ENCODE results near the gene OR9G1. TPM values are rescaled to one million over a fixed set of nuclear protein-coding genes. Genes with fewer than 3 reads are reported as not detected.

Gene OR9G1
- total and polyA plus RNA-seq, 2 donors from 2014 or later, result not detected

GRCh38 chr11:56740107-56740506 lies 41.2 kb downstream of the OR9G1 start:
- Histone ChIP-seq H3K4me3 (ENCODE audit: low read length in 3 of 3) (no peak overlapping the region), H3K36me3 (ENCODE audit: control insufficient read depth in 2 of 3, insufficient read depth in 3 of 3, low read length in 3 of 3) (no peaks in the 10 kb centered on the region), H3K27me3 (ENCODE audit: control insufficient read depth, insufficient read depth, low read length) (no peaks in the 10 kb centered on the region), H3K9ac (ENCODE audit: low read length in 3 of 3) (no peak overlapping the region), H3K27ac (ENCODE audit: low read depth in 2 of 2, low read length in 2 of 2) (no peak overlapping the region), H3K9me3 (ENCODE audit: control insufficient read depth in 2 of 3, insufficient read depth in 1 of 3, low read length in 3 of 3) (peaks cover 0 to 2% (median 0%) of the 10 kb centered on the region in 3 donors), H3K4me1 (ENCODE audit: control insufficient read depth in 2 of 3, insufficient read depth in 2 of 3, low read depth in 1 of 3, low read length in 3 of 3) (no peaks in the 10 kb centered on the region)
- FAIRE-seq, result no peak
- TF ChIP-seq, protein P1, sequence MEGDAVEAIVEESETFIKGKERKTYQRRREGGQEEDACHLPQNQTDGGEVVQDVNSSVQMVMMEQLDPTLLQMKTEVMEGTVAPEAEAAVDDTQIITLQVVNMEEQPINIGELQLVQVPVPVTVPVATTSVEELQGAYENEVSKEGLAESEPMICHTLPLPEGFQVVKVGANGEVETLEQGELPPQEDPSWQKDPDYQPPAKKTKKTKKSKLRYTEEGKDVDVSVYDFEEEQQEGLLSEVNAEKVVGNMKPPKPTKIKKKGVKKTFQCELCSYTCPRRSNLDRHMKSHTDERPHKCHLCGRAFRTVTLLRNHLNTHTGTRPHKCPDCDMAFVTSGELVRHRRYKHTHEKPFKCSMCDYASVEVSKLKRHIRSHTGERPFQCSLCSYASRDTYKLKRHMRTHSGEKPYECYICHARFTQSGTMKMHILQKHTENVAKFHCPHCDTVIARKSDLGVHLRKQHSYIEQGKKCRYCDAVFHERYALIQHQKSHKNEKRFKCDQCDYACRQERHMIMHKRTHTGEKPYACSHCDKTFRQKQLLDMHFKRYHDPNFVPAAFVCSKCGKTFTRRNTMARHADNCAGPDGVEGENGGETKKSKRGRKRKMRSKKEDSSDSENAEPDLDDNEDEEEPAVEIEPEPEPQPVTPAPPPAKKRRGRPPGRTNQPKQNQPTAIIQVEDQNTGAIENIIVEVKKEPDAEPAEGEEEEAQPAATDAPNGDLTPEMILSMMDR (IDR thresholded peaks at IDR 0.05; ENCODE audit: borderline replicate concordance, extremely low read depth, insufficient read depth), result no peak
- no peak for DNase-seq
- intact Hi-C loops (cut with DNase I), result no loop called here

DNA sequence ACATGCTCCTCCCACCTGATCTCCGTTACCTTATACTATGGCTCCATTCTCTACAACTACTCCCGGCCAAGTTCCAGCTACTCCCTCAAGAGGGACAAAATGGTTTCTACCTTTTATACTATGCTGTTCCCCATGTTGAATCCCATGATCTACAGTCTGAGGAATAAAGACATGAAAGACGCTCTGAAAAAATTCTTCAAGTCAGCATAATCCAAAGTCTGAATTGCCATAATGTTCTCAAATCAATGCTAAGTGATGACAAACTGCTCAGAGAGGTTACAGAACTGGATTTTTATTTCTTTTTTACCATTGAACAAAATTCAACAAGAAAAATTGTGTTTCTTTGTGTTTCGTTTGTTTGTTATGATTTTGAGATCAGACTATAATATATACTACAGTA lies 42.0 kb downstream of the OR9G1 start:
- Histone ChIP-seq H3K27ac (ENCODE audit: low read depth in 2 of 2, low read length in 2 of 2) (no peak overlapping the region), H3K4me1 (ENCODE audit: control insufficient read depth in 2 of 3, insufficient read depth in 2 of 3, low read depth in 1 of 3, low read length in 3 of 3) (no peaks in the 10 kb centered on the region), H3K9me3 (ENCODE audit: control insufficient read depth in 2 of 3, insufficient read depth in 1 of 3, low read length in 3 of 3) (peaks cover 0 to 2% (median 0%) of the 10 kb centered on the region in 3 donors), H3K4me3 (ENCODE audit: low read length in 3 of 3) (no peak overlapping the region), H3K36me3 (ENCODE audit: control insufficient read depth in 2 of 3, insufficient read depth in 3 of 3, low read length in 3 of 3) (no peaks in the 10 kb centered on the region), H3K9ac (ENCODE audit: low read length in 3 of 3) (no peak overlapping the region), H3K27me3 (ENCODE audit: control insufficient read depth, insufficient read depth, low read length) (no peaks in the 10 kb centered on the region)
- no peak for DNase-seq
- intact Hi-C loops (cut with DNase I), result no loop called here
- TF ChIP-seq, protein P1 (IDR thresholded peaks at IDR 0.05; ENCODE audit: borderline replicate concordance, extremely low read depth, insufficient read depth), result no peak
- FAIRE-seq, result no peak

GRCh38 chr11:56748597-56748996 lies 49.7 kb downstream of the OR9G1 start, which contains the start of gene OR9G4:
Gene OR9G4, minus strand, starts transcription at chr11:56748697. Its CDS starts 4,931 bp downstream, at chr11:56743766.
- no peaks in the 10 kb centered on the region for H3K27me3 ChIP-seq (ENCODE audit: control insufficient read depth, insufficient read depth, low read length)

More at GRCh38 chr11:56748597-56748996, 49.7 kb downstream of the OR9G1 start, which contains the start of gene OR9G4:
- Histone ChIP-seq H3K4me3 (ENCODE audit: low read length in 3 of 3) (no peak within 1 kb of the TSS), H3K27ac (ENCODE audit: low read depth in 2 of 2, low read length in 2 of 2) (no peak within 1 kb of the TSS), H3K4me1 (ENCODE audit: control insufficient read depth in 2 of 3, insufficient read depth in 2 of 3, low read depth in 1 of 3, low read length in 3 of 3) (no peaks in the 10 kb centered on the region), H3K9me3 (ENCODE audit: control insufficient read depth in 2 of 3, insufficient read depth in 1 of 3, low read length in 3 of 3) (no peaks in the 10 kb centered on the region), H3K36me3 (ENCODE audit: control insufficient read depth in 2 of 3, insufficient read depth in 3 of 3, low read length in 3 of 3) (no peaks in the 10 kb centered on the region), H3K9ac (ENCODE audit: low read length in 3 of 3) (no peak within 1 kb of the TSS)
- no peak for FAIRE-seq
- no peak for DNase-seq
- TF ChIP-seq, protein P1 (IDR thresholded peaks at IDR 0.05; ENCODE audit: borderline replicate concordance, extremely low read depth, insufficient read depth), result no peak
- intact Hi-C loops (cut with DNase I), result no loop called here

All from kidney (tissue), 14 donors.